Kidney epithelial cell (primary cell): ENCODE results near the gene POU3F3. TPM values are rescaled to one million over a fixed set of nuclear protein-coding genes. Genes with fewer than 3 reads are reported as not detected.

Experiments used
- DNase-seq: peaks from one replicate; pipeline ENCODE4 v3.0.0-alpha.2; 2010; ENCODE audit warnings: low read depth
- H3K27me3 ChIP-seq: 2 replicates; pipeline ENCODE4 v1.6.0; 2011; ENCODE audit warnings: low read length; ENCODE audit not compliant: control insufficient read depth, insufficient read depth
- H3K36me3 ChIP-seq: 2 replicates; pipeline ENCODE4 v1.5.1; 2011; ENCODE audit warnings: low read length; ENCODE audit not compliant: control insufficient read depth, insufficient read depth
- H3K4me3 ChIP-seq: 2 replicates; pipeline ENCODE4 v1.5.1; 2011; ENCODE audit warnings: low read depth, mild to moderate bottlenecking, control low read depth, low read length
- total RNA-seq: library from RNA; depleted of rRNA; stranded (reverse); fragments of >200 nt; gene quantifications from 2 replicates; pipeline ENCODE4 v1.2.3, GENCODE V29; 2015
- TF ChIP-seq, protein P1 (sequence below): IDR thresholded peaks from 2 replicates; pipeline ENCODE4 v1.5.1; 2011; ENCODE audit warnings: mild to moderate bottlenecking, moderate library complexity, low read length, control low read depth, inconsistent platforms; ENCODE audit not compliant: insufficient read depth, poor library complexity, severe bottlenecking

Gene POU3F3
- total RNA-seq, 1 donor from 2014 or later, result 19.0 TPM

DNA sequence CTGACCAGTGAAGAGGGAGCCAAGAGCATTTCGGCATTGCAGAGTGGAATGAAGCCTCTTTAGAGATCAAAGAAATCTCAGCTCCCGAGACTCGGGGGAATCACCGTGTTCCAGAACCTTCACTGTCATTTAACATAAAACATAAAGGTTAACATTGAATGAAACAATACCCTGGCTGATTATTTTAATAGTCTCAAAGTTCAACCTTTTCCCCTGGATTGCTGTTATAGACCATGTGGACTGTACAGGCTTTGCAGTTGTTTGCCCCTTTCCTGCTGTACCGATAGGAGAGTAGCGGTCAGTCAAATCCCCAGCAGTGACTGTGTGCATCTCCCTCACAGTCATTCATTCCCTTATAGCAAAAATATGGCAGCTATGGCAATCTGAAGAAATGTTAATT lies 48.4 kb downstream of the POU3F3 start:
- Histone ChIP-seq H3K27me3 (no peaks in the 10 kb centered on the region), H3K4me3 (no peak overlapping the region), H3K36me3 (peaks cover 1% of the 10 kb centered on the region)
- TF ChIP-seq, protein P1, sequence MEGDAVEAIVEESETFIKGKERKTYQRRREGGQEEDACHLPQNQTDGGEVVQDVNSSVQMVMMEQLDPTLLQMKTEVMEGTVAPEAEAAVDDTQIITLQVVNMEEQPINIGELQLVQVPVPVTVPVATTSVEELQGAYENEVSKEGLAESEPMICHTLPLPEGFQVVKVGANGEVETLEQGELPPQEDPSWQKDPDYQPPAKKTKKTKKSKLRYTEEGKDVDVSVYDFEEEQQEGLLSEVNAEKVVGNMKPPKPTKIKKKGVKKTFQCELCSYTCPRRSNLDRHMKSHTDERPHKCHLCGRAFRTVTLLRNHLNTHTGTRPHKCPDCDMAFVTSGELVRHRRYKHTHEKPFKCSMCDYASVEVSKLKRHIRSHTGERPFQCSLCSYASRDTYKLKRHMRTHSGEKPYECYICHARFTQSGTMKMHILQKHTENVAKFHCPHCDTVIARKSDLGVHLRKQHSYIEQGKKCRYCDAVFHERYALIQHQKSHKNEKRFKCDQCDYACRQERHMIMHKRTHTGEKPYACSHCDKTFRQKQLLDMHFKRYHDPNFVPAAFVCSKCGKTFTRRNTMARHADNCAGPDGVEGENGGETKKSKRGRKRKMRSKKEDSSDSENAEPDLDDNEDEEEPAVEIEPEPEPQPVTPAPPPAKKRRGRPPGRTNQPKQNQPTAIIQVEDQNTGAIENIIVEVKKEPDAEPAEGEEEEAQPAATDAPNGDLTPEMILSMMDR, result no peak
- no peak for DNase-seq

Other genes with a start within 250 kb of the POU3F3 start
- 33.0 and 34.7 TPM in 2 replicates for gene MRPS9, start 184.0 kb downstream of the POU3F3 start, total RNA-seq